HL-60 (cell line): ENCODE measurements around the gene PTPRK.

ENCODE experiments used
- CTCF ChIP-seq: IDR thresholded peaks from one replicate; pipeline ENCODE4 v1.5.1; 2011; ENCODE audit warnings: low read length, control low read depth, inconsistent platforms; ENCODE audit not compliant: insufficient read depth
- GABPA ChIP-seq: IDR thresholded peaks from 2 replicates; pipeline ENCODE4 v1.6.1; 2012; ENCODE audit warnings: low read depth
- POLR2AphosphoS5 ChIP-seq: IDR thresholded peaks from 2 replicates; pipeline ENCODE4 v1.6.1; 2012; ENCODE audit warnings: low read depth

GRCh38 chr6:128250370-128251070, 269.9 kb downstream of the PTPRK start:
- TF ChIP-seq CTCF, result no peak
- TF ChIP-seq POLR2AphosphoS5, result no peak
- no peak for TF ChIP-seq GABPA
